Uterus (tissue), 2 donors: ENCODE measurements around the gene CLDN24.

Source experiments
- POLR2A ChIP-seq, 2 donors: fragments of 450-650 bp; IDR thresholded peaks; one replicate each; pipeline ENCODE4 v1.6.1; 2016; ENCODE audit warnings: antibody characterized with exemption in 2 of 2, mild to moderate bottlenecking in 1 of 2, moderate library complexity in 1 of 2
- TF ChIP-seq, protein P1 (sequence below), 4 experiments: fragments of 200-600 bp in 2 of 4; fragments of 450-650 bp in 2 of 4; sonication (generic) in 2 of 4; IDR thresholded peaks; one replicate each; pipeline ENCODE4 v1.5.1; 2016 to 2019; ENCODE audit warnings: antibody characterized with exemption in 4 of 4, mild to moderate bottlenecking in 2 of 4, moderate library complexity in 1 of 4

DNA sequence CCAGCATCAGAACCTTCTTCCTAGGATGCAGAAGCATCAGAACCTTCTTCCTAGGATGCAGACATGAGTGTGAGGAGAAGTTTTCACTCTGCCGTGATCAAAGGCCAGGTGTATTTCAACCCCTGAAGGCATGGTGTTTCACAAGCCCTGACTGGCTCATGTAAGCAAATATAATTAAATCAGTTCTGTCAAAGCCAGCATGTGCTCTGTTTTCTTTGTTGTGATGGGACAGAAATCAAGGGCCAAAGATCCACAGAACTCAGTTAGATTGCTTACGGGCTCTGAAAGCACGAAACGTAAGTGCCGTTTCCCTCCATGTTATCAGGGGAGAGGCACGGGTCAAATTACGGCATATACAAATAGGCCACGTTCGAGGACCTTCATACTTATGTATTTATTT is 32.0 kb upstream of the CLDN24 start:
- TF ChIP-seq, protein P1, sequence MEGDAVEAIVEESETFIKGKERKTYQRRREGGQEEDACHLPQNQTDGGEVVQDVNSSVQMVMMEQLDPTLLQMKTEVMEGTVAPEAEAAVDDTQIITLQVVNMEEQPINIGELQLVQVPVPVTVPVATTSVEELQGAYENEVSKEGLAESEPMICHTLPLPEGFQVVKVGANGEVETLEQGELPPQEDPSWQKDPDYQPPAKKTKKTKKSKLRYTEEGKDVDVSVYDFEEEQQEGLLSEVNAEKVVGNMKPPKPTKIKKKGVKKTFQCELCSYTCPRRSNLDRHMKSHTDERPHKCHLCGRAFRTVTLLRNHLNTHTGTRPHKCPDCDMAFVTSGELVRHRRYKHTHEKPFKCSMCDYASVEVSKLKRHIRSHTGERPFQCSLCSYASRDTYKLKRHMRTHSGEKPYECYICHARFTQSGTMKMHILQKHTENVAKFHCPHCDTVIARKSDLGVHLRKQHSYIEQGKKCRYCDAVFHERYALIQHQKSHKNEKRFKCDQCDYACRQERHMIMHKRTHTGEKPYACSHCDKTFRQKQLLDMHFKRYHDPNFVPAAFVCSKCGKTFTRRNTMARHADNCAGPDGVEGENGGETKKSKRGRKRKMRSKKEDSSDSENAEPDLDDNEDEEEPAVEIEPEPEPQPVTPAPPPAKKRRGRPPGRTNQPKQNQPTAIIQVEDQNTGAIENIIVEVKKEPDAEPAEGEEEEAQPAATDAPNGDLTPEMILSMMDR (IDR thresholded peaks at IDR 0.05) = no peak
- no peak for TF ChIP-seq POLR2A (IDR thresholded peaks at IDR 0.05)
